ENCODE results near the gene GPR35. TPM values are rescaled to one million over a fixed set of nuclear protein-coding genes. Genes with fewer than 3 reads are reported as not detected.

GPR35 gene
- total RNA-seq, 1 experiment from 2014 or later, result 2.4 TPM

Other genes starting within 250 kb of the GPR35 start
- gene GPC1, start 189.8 kb upstream of the GPR35 start, total RNA-seq (2014; rRNA removed), result 37.1 and 56.7 TPM in 2 replicates
- gene ANKMY1, start 67.5 kb upstream of the GPR35 start, total RNA-seq (2014; rRNA removed), result 10.2 and 19.5 TPM in 2 replicates
- gene DUSP28, start 65.1 kb upstream of the GPR35 start, total RNA-seq (2014; rRNA removed), result 8.3 and 11.9 TPM in 2 replicates
- 25.8 and 44.5 TPM in 2 replicates for gene RNPEPL1, start 57.0 kb upstream of the GPR35 start, total RNA-seq (2014; rRNA removed)
- 32.2 and 40.1 TPM in 2 replicates for gene CAPN10, start 38.7 kb upstream of the GPR35 start, total RNA-seq (2014; rRNA removed)
- gene AQP12B, start 57.4 kb downstream of the GPR35 start, total RNA-seq (2014; rRNA removed), result not detected in 2 replicates
- not detected in 2 replicates for gene AQP12A, start 66.4 kb downstream of the GPR35 start, total RNA-seq (2014; rRNA removed)
- 0.40 TPM in 1 of 2 replicates, not detected in the other for gene KIF1A, start 194.7 kb downstream of the GPR35 start, total RNA-seq (2014; rRNA removed)
- gene AGXT, start 243.3 kb downstream of the GPR35 start, total RNA-seq (2014; rRNA removed), result not detected in 2 replicates

All from PC-3 (cell line).